ENCODE results near the gene ASH1L.
"Not testable (repeated sequence)": the region's sequence is repeated elsewhere in the genome, so short reads cannot be mapped to it uniquely, and the experiment has no call there.

ASH1L gene, protein sequence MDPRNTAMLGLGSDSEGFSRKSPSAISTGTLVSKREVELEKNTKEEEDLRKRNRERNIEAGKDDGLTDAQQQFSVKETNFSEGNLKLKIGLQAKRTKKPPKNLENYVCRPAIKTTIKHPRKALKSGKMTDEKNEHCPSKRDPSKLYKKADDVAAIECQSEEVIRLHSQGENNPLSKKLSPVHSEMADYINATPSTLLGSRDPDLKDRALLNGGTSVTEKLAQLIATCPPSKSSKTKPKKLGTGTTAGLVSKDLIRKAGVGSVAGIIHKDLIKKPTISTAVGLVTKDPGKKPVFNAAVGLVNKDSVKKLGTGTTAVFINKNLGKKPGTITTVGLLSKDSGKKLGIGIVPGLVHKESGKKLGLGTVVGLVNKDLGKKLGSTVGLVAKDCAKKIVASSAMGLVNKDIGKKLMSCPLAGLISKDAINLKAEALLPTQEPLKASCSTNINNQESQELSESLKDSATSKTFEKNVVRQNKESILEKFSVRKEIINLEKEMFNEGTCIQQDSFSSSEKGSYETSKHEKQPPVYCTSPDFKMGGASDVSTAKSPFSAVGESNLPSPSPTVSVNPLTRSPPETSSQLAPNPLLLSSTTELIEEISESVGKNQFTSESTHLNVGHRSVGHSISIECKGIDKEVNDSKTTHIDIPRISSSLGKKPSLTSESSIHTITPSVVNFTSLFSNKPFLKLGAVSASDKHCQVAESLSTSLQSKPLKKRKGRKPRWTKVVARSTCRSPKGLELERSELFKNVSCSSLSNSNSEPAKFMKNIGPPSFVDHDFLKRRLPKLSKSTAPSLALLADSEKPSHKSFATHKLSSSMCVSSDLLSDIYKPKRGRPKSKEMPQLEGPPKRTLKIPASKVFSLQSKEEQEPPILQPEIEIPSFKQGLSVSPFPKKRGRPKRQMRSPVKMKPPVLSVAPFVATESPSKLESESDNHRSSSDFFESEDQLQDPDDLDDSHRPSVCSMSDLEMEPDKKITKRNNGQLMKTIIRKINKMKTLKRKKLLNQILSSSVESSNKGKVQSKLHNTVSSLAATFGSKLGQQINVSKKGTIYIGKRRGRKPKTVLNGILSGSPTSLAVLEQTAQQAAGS (N-terminal part only)

GRCh38 chr1:155562581-155563376, at the start of gene ASH1L:
Gene ASH1L (minus strand): TSS chr1:155562803. CDS start chr1:155521519, 41,284 bp downstream.
- DNase-seq (ENCODE audit: low read depth), result peak; percentile 84

DNA sequence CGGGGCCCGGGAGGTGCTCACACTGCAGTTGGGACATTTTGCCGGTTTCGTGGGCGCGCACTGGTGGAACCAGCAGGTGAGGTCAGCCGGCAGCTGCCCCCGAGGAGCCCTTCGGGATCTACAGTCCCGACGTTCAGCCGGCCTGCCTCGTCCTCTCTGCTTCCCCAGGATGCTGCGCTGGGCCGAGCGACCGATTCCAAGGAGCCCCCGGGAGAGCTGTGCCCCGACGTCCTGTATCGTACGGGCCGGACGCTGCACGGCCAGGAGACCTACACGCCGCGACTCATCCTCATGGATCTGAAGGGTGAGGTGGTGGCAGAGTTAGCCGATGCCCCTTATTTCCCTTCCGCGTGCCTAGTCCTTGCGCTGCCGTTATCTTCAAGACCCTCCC, 47.6 kb upstream of the ASH1L start:
- DNase-seq (ENCODE audit: low read depth), result not testable (repeated sequence)

DNA sequence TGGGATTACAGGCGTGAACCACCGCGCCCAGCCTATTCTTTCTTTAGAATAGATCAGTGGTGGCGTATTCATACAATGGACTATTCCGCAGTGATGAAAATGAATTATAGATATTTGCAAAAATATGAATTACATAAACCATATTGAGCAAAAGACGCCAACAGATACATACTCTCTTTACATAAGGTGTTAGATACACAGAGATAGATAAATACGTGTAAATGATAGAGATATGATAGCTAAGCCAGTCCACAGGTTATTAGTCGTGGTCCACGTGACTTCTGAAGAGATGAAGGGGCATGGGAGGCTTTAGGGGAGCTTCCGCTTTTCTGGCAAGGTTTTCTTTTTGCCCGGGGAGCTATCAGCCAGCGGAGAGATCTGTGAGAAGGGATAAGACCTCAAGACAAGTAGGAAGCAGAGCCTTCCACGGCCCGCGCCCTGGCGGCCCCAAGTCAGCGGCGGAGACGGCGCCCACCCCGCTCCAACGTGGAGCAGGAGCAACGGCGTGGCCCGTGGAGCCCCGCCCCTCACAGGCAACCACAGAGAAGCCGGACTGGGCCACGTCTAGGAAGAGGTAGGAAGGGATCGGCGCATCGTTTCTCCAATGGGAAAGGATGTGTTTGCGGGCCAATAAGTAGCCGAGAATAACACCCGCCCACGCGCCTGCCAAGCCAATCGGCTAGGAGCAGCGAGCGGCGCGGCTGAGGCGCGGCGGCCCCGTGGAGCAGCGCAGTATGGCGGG, 47.1 kb upstream of the ASH1L start, which contains the start of gene MSTO1:
Gene MSTO1, plus strand, starts transcription at position 704 of the 742 bp plus-strand sequence. Its CDS starts 31 bp downstream, at position 735.
- DNase-seq (ENCODE audit: low read depth), result peak; percentile 94

- DNase-seq (ENCODE audit: low read depth), result no peak
These were observed 46.3 kb upstream of the ASH1L start for GRCh38 chr1:155608888-155609225.

- DNase-seq (ENCODE audit: low read depth), result no peak
These were observed 45.1 kb upstream of the ASH1L start for GRCh38 chr1:155607708-155608107.

DNA sequence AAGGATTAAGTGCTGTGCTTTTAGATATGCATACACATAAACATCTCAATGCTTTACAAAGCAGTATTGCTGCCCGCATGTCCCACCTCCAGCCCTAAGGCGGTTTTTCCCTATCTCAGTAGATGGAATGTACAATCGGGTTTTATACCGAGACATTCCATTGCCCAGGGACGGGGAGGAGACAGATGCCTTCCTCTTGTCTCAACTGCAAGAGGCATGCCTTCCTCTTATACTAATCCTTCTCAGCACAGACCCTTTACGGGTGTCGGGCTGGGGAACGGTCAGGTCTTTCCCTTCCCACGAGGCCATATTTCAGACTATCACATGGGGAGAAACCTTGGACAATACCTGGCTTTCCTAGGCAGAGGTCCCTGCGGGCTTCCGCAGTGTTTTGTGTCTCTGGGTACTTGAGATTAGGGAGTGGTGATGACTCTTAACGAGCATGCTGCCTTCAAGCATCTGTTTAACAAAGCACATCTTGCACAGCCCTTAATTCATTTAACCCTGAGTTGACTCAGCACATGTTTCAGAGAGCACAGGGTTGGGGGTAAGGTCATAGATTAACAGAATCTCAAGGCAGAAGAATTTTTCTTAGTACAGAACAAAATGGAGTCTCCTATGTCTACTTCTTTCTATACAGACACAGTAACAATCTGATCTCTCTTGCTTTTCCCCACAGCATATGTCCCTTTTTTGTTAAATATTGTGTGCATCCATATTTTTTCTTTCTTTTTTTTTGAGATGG, 37.4 kb upstream of the ASH1L start:
- DNase-seq (ENCODE audit: low read depth), result not testable (repeated sequence)

GRCh38 chr1:155598842-155599331, 36.3 kb upstream of the ASH1L start:
- peak; percentile 8 for DNase-seq (ENCODE audit: low read depth)

GRCh38 chr1:155596864-155597263, 34.3 kb upstream of the ASH1L start:
- DNase-seq (ENCODE audit: low read depth), result no peak

DNA sequence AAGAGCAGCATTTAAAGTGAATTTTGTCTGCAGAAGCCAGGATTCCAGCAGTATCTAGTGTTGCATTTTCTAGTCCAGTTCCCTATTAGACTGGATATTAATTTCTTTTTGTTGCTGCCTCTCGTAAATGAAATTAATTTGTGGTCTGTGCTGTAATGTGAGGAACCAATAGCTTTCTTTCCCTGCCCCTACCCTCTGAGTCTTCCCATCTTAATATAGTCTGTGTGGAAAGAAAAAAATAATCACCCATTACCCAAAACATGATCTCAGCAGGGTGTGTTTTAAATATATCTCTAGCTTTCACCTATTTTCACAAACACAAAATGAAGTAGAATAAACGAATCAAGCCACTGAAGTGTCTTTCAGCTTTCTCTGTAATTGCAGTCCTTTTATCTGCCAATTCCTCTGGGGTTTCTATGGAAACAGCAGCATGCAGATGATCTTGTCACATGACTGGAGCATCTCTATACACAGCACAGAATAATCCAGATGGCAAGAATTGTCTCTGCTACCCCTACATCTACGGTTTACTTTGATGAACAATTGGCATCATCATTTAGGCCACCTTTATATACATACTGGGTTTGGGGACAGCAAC, 33.4 kb upstream of the ASH1L start:
- not testable (repeated sequence) for DNase-seq (ENCODE audit: low read depth)

DNA sequence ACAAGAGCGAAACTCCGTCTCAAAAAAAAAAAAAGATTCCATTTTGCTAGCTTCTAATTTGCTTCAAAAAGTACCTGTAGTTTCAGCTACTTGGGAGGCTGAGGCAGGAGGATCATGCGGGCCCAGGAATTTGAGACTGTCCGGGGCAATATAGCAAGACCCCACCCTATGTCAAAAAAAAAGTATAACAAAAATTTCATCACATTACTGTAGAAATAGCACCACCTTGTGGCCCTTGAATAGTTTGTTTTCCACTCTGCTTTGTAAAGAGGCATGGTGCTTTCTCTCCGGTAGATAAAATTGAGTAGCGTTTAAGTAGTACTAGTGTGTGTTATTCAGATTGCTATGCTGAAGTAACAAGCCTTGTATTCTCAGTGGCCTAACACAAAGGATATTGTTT, 29.2 kb upstream of the ASH1L start:
- DNase-seq (ENCODE audit: low read depth), result peak; percentile 24

DNA sequence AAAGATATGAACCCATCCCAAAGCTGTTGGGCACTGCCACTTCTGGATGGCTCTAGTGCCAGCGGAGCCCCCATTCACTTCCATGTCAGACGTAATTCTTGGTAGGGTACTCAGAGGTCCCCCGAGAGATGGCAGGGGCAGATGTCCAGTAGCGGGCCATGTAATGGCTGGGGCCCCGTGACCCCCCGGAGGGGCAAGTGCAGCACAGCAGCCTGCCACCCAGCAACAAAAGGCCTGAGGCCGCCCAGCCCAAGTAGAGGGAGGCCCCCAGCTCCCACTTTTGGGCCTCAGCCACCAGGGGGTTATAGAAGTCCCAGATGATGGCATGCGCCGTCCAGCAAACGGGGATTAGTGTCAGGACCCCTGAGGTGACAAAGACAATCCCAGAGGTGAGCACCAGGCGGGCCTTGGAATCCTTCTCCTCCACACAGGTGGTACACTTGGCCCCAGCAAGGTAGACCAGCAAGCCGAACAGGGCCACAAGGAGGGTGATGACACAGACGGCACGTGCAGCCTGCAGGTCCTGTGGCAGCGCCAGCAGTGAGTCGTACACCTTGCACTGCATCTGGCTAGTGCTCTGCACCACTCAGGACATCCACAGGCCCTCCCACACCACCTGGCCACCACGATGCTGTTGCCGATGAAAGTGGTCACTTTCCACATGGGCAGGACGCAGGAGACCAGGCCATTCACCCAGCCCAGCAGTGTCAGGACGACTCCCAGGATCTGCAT, 28.1 kb upstream of the ASH1L start:
- not testable (repeated sequence) for DNase-seq (ENCODE audit: low read depth)

GRCh38 chr1:155589282-155589681, 26.7 kb upstream of the ASH1L start:
- DNase-seq (ENCODE audit: low read depth), result not testable (repeated sequence)

GRCh38 chr1:155583846-155584245, 21.2 kb upstream of the ASH1L start:
- DNase-seq (ENCODE audit: low read depth), result not testable (repeated sequence)

DNA sequence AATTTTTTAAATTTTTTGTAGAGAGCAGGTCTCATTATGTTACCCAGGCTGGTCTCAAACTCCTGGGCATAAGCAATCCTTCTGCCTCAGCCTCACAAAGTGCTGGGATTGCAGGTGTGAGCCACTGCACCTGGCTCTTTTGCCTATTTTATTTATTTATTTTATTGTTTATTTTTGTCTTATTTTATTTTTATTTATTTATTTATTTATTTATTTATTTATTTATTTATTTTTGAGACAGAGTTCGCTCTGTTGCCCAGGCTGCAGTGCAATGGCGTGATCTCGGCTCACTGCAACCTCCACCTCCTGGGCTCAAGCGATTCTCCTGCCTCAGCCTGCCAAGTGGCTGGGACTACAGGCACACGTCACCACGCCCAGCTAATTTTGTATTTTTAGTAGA, 13.0 kb upstream of the ASH1L start:
- not testable (repeated sequence) for DNase-seq (ENCODE audit: low read depth)

DNA sequence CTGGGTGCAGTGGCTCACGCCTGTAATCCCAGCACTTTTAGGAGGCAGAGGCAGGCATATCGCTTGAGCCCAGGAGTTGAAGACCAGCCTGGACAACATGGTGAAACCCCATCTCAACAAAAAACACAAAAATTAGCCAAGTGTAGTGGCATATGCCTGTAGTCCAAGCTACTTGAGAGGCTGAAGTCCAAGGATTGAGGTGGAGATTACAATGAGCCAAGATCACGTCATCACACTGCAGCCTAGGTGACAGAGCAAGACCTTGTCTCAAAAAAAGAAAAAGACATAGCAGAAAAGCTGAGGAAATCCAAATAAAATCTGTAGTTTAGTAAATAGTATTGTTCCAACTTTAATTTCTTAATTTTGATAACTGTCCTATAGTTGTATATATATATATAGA, 11.5 kb upstream of the ASH1L start:
- no peak for DNase-seq (ENCODE audit: low read depth)

DNA sequence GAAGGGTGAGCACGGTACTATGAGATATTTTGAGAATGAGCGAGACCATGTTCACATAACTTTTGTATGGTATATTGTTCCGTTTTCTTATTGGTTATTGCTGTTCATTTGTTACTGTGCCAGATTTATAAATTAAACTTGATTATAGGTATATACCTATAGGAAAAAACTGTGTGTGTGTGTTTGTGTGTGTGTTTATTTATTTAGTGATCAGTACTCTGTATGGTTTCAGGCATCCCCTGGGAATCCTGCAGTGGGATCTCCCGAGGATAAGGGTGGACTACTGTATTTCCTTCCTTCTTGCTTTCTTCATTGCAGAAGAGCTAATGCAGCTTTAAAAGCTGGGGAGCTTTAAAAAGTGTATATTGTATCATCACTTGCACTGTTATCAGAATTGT, 8.0 kb upstream of the ASH1L start:
- DNase-seq (ENCODE audit: low read depth), result no peak

DNA sequence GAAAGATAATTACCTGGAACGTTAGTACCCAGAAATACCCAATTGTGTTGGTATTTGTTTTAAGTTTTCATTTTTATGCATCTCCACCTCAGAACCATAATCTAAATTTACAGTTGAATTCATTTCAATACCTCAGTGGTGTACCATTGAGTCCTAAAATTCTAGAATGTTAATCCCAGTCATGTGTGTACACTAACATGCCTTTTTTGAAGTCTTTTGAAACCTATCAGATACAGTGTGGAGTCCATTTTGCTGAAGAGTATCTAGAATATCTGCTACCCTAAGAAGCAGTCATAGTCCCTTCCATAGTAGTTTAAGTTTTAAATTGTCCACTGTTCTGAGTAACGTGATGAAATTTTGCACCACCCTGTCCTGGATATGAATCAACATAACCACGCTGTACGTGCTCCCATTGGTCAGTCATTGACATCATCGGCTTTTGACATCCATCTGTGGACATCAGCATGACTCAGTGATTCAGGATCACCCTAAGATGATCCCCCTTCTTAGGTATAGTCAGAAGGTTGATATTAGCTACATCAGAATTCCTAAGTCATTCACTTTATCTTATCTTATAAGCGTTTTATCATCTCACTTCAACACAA, 7.5 kb upstream of the ASH1L start:
- DNase-seq (ENCODE audit: low read depth), result no peak

DNA sequence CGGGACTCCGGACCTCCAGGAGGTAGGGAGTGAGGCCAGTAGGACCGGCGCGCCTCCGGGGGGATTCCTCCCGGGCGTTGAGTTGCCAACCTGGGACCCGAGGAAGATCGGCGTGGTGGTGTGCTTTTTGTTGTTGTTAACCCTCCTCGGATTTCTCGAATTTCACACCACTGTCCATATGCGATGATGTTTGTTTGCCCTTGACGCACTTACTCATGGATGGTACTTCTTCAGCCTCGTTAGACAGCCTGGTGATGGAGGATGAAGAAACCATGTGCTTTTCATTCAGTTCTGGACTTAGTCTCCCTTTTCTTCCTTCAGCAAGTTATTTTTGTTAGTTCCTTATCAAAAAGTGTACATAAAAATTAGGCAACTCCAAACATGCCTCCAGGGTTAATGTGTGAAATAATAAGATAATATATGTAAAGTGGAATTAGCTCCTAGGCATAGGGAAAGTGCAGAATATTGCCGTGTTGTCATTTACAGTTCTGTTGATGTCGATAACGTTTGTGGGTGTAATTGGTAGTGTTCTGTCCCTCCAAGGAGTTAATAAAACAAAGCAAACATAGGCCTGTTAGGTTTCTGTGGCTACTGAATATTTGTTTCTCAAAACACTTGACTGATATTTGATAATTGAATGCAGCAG, 897 bp upstream of the ASH1L start:
- DNase-seq (ENCODE audit: low read depth), result not testable (repeated sequence)
